HCT116 (cell line): Measurements from ENCODE around the gene GPX1. TPM values are rescaled to one million over a fixed set of nuclear protein-coding genes. Genes with fewer than 3 reads are reported as not detected.

Experiments used
- ATAC-seq: fragments of 200-7000 bp; cut with Tn5 transposase; 2 replicates; pipeline ENCODE4 v1.9.1; 2020; ENCODE audit warnings: mild to moderate bottlenecking, moderate library complexity
- BruUV-seq: library from RNA; stranded (reverse); fragments of 400-500 nt; replicated peaks from 2 replicates; lab custom pipeline; 2021; lab: Mats Ljungman, UMichigan
- CTCF ChIA-PET: fragments of 300-600 bp; sonication (Branson Sonifier 250); formaldehyde crosslinking; loops from one replicate; lab custom pipeline; 2021; ENCODE audit warnings: antibody characterized with exemption; lab: Charles Lee
- POLR2A ChIA-PET: fragments of 300-600, 350-600 bp; sonication (Branson Sonifier 250); formaldehyde crosslinking; loops from one replicate; lab custom pipeline; 2021; ENCODE audit warnings: antibody characterized with exemption; lab: Charles Lee
- RAD21 ChIA-PET, 2 experiments: fragments of 300-600 bp; sonication (Branson Sonifier 250); formaldehyde crosslinking; loops; one replicate each; lab custom pipeline; 2023; ENCODE audit warnings: low total read pairs in 2 of 2; ENCODE audit not compliant: uncharacterized antibody in 2 of 2, unreplicated experiment in 2 of 2, low non-redundant PET in 1 of 2; lab: Charles Lee
- DNase-seq: peaks from one replicate; pipeline ENCODE4 v3.0.0-alpha.2; 2010; ENCODE audit warnings: low read depth, low spot score
- H2AFZ ChIP-seq: fragments of 200-600 bp; shearing (Covaris generic), sonication (generic); 2 replicates; pipeline ENCODE4 v1.6.1; 2017; ENCODE audit warnings: low read depth, mixed run types, mixed read lengths, antibody characterized with exemption, low read length; ENCODE audit not compliant: poor library complexity, severe bottlenecking
- H3K27ac ChIP-seq: 2 replicates; pipeline ENCODE4 v1.5.1; 2012; ENCODE audit warnings: low read depth, low read length
- H3K27me3 ChIP-seq: fragments of 200-600 bp; sonication (generic); 2 replicates; pipeline ENCODE4 v1.6.1; 2016; ENCODE audit warnings: mixed run types, low read length, mixed read lengths; ENCODE audit not compliant: insufficient read depth
- H3K36me3 ChIP-seq, 2 experiments: fragments of 200-500 bp in 1 of 2; fragments of 200-600 bp in 1 of 2; sonication (Bioruptor generic) in 1 of 2; sonication (generic) in 1 of 2; 2 replicates each; pipeline versions ENCODE4 v1.5.1 to v1.6.1; 2014 to 2016; ENCODE audit warnings: low read length in 2 of 2, inconsistent platforms in 1 of 2, mixed read lengths in 1 of 2, mixed run types in 1 of 2; ENCODE audit not compliant: insufficient read depth in 2 of 2, control insufficient read depth in 1 of 2
- H3K4me1 ChIP-seq, 2 experiments: fragments of 200-600 bp in 1 of 2; sonication (generic) in 1 of 2; 2 replicates each; pipeline versions ENCODE4 v1.5.1 to v1.6.1; 2012 to 2017; ENCODE audit warnings: low read length in 2 of 2, inconsistent platforms in 1 of 2, mild to moderate bottlenecking in 1 of 2, mixed read lengths in 1 of 2, mixed run types in 1 of 2, moderate library complexity in 1 of 2; ENCODE audit not compliant: insufficient read depth in 2 of 2, control insufficient read depth in 1 of 2
- H3K4me2 ChIP-seq: fragments of 200-600 bp; sonication (generic); 2 replicates; pipeline ENCODE4 v1.6.1; 2017; ENCODE audit warnings: mixed run types, low read length, mixed read lengths
- H3K4me3 ChIP-seq, 2 experiments: fragments of 200-600 bp in 1 of 2; sonication (generic) in 1 of 2; replicated peaks in 1 of 2; 2 replicates each; pipeline ENCODE4 v1.5.1; 2011 to 2016; ENCODE audit warnings: low read length in 2 of 2, control low read depth in 1 of 2, low read depth in 1 of 2, mild to moderate bottlenecking in 1 of 2, mixed read lengths in 1 of 2, mixed run types in 1 of 2
- H3K79me2 ChIP-seq: fragments of 200-600 bp; sonication (generic); 2 replicates; pipeline ENCODE4 v1.6.1; 2017; ENCODE audit warnings: mild to moderate bottlenecking, mixed run types, low read length, moderate library complexity, mixed read lengths; ENCODE audit not compliant: insufficient read depth
- H3K9ac ChIP-seq: fragments of 200-600 bp; sonication (generic); 2 replicates; pipeline ENCODE4 v1.6.1; 2016; ENCODE audit warnings: low read length, mixed read lengths
- H3K9me2 ChIP-seq: fragments of 200-600 bp; sonication (generic), shearing (Covaris generic); 2 replicates; pipeline ENCODE4 v1.6.1; 2017; ENCODE audit warnings: mixed run types, mild to moderate bottlenecking, moderate library complexity; ENCODE audit not compliant: insufficient read depth
- H3K9me3 ChIP-seq, 2 experiments: fragments of 200-500 bp in 1 of 2; fragments of 200-600 bp in 1 of 2; sonication (Bioruptor generic) in 1 of 2; sonication (generic) in 1 of 2; 2 replicates each; pipeline ENCODE4 v1.6.1; 2014 to 2017; ENCODE audit warnings: low read length in 2 of 2, mixed read lengths in 2 of 2, inconsistent platforms in 1 of 2, low read depth in 1 of 2, mild to moderate bottlenecking in 1 of 2, mixed run types in 1 of 2, moderate library complexity in 1 of 2; ENCODE audit not compliant: control insufficient read depth in 1 of 2, insufficient read depth in 1 of 2
- H4K20me1 ChIP-seq: fragments of 200-600 bp; sonication (generic), shearing (Covaris generic); 2 replicates; pipeline ENCODE4 v1.6.1; 2017; ENCODE audit warnings: mixed run types, mild to moderate bottlenecking, moderate library complexity; ENCODE audit not compliant: insufficient read depth
- ATF3 ChIP-seq: IDR thresholded peaks from 2 replicates; pipeline ENCODE4 v1.6.1; 2012
- CEBPB ChIP-seq: IDR thresholded peaks from 2 replicates; pipeline ENCODE4 v1.6.1; 2012; ENCODE audit warnings: low read depth
- CTCF ChIP-seq, 3 experiments: fragments of 200-600 bp in 1 of 3; sonication (generic) in 1 of 3; IDR thresholded peaks in 2 of 3; conservative IDR thresholded peaks in 1 of 3; 2 replicates each; pipeline ENCODE4 v1.5.1; 2012 to 2017; ENCODE audit warnings: low read depth in 2 of 3, low read length in 2 of 3, antibody characterized with exemption in 1 of 3, borderline replicate concordance in 1 of 3, control low read depth in 1 of 3, mild to moderate bottlenecking in 1 of 3, mixed read lengths in 1 of 3, mixed run types in 1 of 3, moderate library complexity in 1 of 3; ENCODE audit not compliant: insufficient read depth in 1 of 3
- ELF1 ChIP-seq: IDR thresholded peaks from 2 replicates; pipeline ENCODE4 v1.6.1; 2012; ENCODE audit warnings: low read depth, borderline replicate concordance
- EZH2 ChIP-seq: fragments of 200-600 bp; sonication (generic); IDR thresholded peaks from 2 replicates; pipeline ENCODE4 v1.6.1; 2017; ENCODE audit warnings: antibody characterized with exemption, mixed run types
- EZH2phosphoT487 ChIP-seq: fragments of 200-600 bp; IDR thresholded peaks from 2 replicates; pipeline ENCODE4 v1.6.1; 2018; ENCODE audit warnings: antibody characterized with exemption, borderline replicate concordance
- JUND ChIP-seq: IDR thresholded peaks from 2 replicates; pipeline ENCODE4 v1.6.1; 2012
- SP1 ChIP-seq: IDR thresholded peaks from 2 replicates; pipeline ENCODE4 v1.6.1; 2012; ENCODE audit warnings: low read depth
- SRF ChIP-seq: IDR thresholded peaks from 2 replicates; pipeline ENCODE4 v1.6.1; 2012; ENCODE audit warnings: low read depth
- TCF7L2 ChIP-seq: IDR thresholded peaks from 2 replicates; pipeline ENCODE4 v1.7.0; 2011; ENCODE audit warnings: borderline replicate concordance, inconsistent platforms; ENCODE audit not compliant: insufficient read depth, insufficient read length; ENCODE audit errors: extremely low read depth
- ZNF274 ChIP-seq: fragments of 200-500 bp; sonication (Bioruptor generic); IDR thresholded peaks from 2 replicates; pipeline ENCODE4 v1.6.1; 2014; ENCODE audit warnings: mild to moderate bottlenecking, low read depth, low read length, inconsistent platforms
- intact Hi-C: fragments of 100-400 bp; cut with micrococcal nuclease; formaldehyde crosslinking; loops from 2 replicates; pipeline ENCODE4 v1.10.0; 2022
- total RNA-seq: library from RNA; stranded (reverse); gene quantifications from one replicate; pipeline ENCODE4 v1.2.1, GENCODE V29; 2021; ENCODE audit not compliant: unreplicated experiment

Gene GPX1
- total RNA-seq, 1 experiment from 2014 or later: 330 TPM

- Histone ChIP-seq H3K9ac (no peak overlapping the region), H3K27me3 (no peaks in the 10 kb centered on the region), H4K20me1 (no peaks in the 10 kb centered on the region), H2AFZ (no peak overlapping the region), H3K27ac (no peak overlapping the region), H3K36me3 (peaks cover 17 to 20% of the 10 kb centered on the region in 2 experiments; a peak in 3 of 4 replicates), H3K79me2 (no peaks in the 10 kb centered on the region), H3K9me3 (no peaks in the 10 kb centered on the region), H3K4me1 (no peaks in the 10 kb centered on the region), H3K4me2 (no peak overlapping the region), H3K4me3 (no peak overlapping the region), H3K9me2 (no peaks in the 10 kb centered on the region)
- POLR2A ChIA-PET: no interaction called here
- TF ChIP-seq TCF7L2 (no peak), ELF1 (no peak), EZH2 (no peak), CTCF (IDR thresholded peaks at IDR 0.05 in 2 of 3, conservative IDR thresholded peaks at IDR 0.05 in 1 of 3; ENCODE audit: borderline replicate concordance in 1 of 3, insufficient read depth in 1 of 3, low read depth in 2 of 3, low read length in 2 of 3) (no peak), SP1 (no peak), ZNF274 (no peak), CEBPB (no peak), SRF (no peak), EZH2phosphoT487 (no peak), ATF3 (no peak), JUND (no peak)
- DNase-seq: no peak
- CTCF ChIA-PET: no interaction called here
- RAD21 ChIA-PET: no interaction called here
- BruUV-seq: no TSS peak
- intact Hi-C loops: no loop called here
- ATAC-seq: no peak
Measured at GRCh38 chr3:49313896-49314688, 44.1 kb downstream of the GPX1 start.
